ENCODE results near the gene SV2C. TPM values are rescaled to one million over a fixed set of nuclear protein-coding genes. Genes with fewer than 3 reads are reported as not detected.

The SV2C gene
- total RNA-seq, 1 donor from 2014 or later: 0.15 TPM

DNA sequence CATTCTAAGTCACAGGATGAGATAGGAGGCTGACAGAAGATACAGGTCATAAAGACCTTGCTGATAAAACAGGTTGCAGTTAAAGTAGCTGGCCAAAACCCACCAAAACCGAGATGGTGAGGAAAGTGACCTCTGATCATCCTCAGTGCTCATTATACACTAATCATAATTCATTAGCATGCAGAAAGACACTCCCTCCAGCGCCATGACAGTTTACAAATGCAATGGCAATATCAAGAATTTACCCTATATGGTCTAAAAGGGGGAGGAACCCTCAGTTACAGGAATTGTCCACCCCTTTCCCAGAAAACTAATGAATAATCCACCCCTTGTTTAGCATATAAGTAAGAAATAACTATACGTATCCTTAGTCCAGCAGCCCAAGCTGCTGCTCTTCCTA is 256.7 kb downstream of the SV2C start:
- Mint-ChIP-seq H3K36me3 (ENCODE audit: low read depth, unreplicated experiment) (peaks cover 3% of the 10 kb centered on the region), H3K9me3 (ENCODE audit: unreplicated experiment) (no peaks in the 10 kb centered on the region), H3K4me3 (ENCODE audit: unreplicated experiment) (no peak overlapping the region), H3K27me3 (ENCODE audit: unreplicated experiment) (no peaks in the 10 kb centered on the region), H3K27ac (ENCODE audit: unreplicated experiment) (no peak overlapping the region), H3K4me1 (ENCODE audit: unreplicated experiment) (peaks cover 10% of the 10 kb centered on the region)
- TF ChIP-seq, protein P1, sequence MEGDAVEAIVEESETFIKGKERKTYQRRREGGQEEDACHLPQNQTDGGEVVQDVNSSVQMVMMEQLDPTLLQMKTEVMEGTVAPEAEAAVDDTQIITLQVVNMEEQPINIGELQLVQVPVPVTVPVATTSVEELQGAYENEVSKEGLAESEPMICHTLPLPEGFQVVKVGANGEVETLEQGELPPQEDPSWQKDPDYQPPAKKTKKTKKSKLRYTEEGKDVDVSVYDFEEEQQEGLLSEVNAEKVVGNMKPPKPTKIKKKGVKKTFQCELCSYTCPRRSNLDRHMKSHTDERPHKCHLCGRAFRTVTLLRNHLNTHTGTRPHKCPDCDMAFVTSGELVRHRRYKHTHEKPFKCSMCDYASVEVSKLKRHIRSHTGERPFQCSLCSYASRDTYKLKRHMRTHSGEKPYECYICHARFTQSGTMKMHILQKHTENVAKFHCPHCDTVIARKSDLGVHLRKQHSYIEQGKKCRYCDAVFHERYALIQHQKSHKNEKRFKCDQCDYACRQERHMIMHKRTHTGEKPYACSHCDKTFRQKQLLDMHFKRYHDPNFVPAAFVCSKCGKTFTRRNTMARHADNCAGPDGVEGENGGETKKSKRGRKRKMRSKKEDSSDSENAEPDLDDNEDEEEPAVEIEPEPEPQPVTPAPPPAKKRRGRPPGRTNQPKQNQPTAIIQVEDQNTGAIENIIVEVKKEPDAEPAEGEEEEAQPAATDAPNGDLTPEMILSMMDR (IDR thresholded peaks at IDR 0.05; ENCODE audit: unreplicated experiment): no peak
- no peak for DNase-seq (ENCODE audit: low spot score)

DNA sequence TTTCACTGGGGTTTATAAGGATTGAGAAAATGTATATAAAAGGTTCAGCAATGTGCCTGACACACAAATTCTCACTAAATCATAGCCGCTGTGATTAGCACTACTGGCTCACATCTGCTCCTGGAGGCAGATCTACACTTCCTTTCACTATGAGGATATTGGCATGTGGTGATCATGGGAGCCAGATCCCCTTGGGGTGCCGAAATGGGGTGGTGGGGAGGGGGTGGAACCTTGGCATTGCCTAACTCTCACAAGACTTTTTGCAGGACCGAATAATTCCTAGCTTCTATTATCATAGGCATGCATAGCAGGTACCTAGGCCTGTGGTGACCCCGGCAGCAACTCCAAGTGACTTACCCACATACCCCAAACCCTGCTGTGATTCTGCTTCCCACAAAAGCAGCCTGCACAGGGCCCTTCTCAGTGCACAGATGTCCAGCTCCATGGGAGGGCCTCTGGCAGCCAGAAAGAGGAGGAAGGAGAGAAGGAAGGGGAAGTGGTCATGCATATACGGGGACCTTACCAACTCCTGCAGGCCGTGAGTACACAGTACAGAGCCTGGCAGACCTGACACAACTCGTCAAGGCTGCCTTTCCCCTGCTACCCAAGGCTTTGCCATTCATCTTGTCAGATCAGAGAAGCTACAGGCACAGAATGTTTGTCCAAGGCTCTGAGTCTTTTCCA is 258.6 kb downstream of the SV2C start:
- no peak for DNase-seq (ENCODE audit: low spot score)
- H3K27ac Mint-ChIP-seq (ENCODE audit: unreplicated experiment): no peak overlapping the region
- TF ChIP-seq, protein P1 (IDR thresholded peaks at IDR 0.05; ENCODE audit: unreplicated experiment): no peak
- no peaks in the 10 kb centered on the region for H3K27me3 Mint-ChIP-seq (ENCODE audit: unreplicated experiment)
- H3K9me3 Mint-ChIP-seq (ENCODE audit: unreplicated experiment): no peaks in the 10 kb centered on the region
- peaks cover 3% of the 10 kb centered on the region for H3K36me3 Mint-ChIP-seq (ENCODE audit: low read depth, unreplicated experiment)
- no peak overlapping the region for H3K4me3 Mint-ChIP-seq (ENCODE audit: unreplicated experiment)
- peaks cover 12% of the 10 kb centered on the region for H3K4me1 Mint-ChIP-seq (ENCODE audit: unreplicated experiment)

DNA sequence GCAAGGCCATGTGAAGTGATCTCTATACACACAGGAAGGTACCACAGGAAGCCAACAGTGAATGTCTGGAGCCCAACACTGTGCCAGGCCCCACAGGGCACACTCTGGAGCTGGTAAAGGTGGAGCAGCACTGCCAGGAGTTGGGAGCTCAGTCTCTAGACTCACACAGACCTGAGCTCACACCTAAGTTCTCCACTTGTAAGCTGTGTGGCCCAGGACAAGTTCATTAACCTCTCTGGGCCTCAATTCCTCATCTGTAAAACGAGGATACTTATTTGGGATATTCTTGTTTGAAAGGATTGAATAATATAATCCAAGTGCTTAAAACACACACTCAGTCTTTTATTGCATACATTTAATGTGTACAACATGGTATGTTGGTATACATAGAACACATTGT is 259.3 kb downstream of the SV2C start:
- no peaks in the 10 kb centered on the region for H3K9me3 Mint-ChIP-seq (ENCODE audit: unreplicated experiment)
- no peaks in the 10 kb centered on the region for H3K27me3 Mint-ChIP-seq (ENCODE audit: unreplicated experiment)
- TF ChIP-seq, protein P1 (IDR thresholded peaks at IDR 0.05; ENCODE audit: unreplicated experiment): no peak
- no peak for DNase-seq (ENCODE audit: low spot score)
- no peak overlapping the region for H3K4me3 Mint-ChIP-seq (ENCODE audit: unreplicated experiment)
- peaks cover 13% of the 10 kb centered on the region for H3K4me1 Mint-ChIP-seq (ENCODE audit: unreplicated experiment)
- H3K36me3 Mint-ChIP-seq (ENCODE audit: low read depth, unreplicated experiment): no peaks in the 10 kb centered on the region
- no peak overlapping the region for H3K27ac Mint-ChIP-seq (ENCODE audit: unreplicated experiment)

DNA sequence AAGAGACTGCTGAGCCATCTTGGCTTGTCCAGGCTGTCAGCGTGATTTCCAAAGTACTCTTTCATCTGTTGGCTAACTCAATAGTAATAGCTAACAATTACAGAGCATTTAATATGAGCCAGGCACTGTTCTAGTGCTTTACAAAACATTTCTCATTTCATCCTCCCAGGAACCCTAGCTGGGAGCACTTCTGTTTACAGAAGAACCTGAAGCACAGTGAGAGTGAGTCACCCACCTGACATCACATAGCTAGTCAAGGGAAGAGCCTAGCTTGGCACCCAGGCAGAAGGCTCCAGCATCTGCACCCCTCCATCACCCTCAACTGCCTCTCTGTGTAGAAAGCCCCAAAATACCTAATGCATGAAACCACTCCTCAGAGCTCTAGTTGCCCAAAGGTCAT is 262.4 kb downstream of the SV2C start:
- TF ChIP-seq, protein P1 (IDR thresholded peaks at IDR 0.05; ENCODE audit: unreplicated experiment): no peak
- H3K36me3 Mint-ChIP-seq (ENCODE audit: low read depth, unreplicated experiment): no peaks in the 10 kb centered on the region
- no peaks in the 10 kb centered on the region for H3K9me3 Mint-ChIP-seq (ENCODE audit: unreplicated experiment)
- H3K4me1 Mint-ChIP-seq (ENCODE audit: unreplicated experiment): peaks cover 20% of the 10 kb centered on the region
- H3K27me3 Mint-ChIP-seq (ENCODE audit: unreplicated experiment): no peaks in the 10 kb centered on the region
- H3K27ac Mint-ChIP-seq (ENCODE audit: unreplicated experiment): no peak overlapping the region
- no peak overlapping the region for H3K4me3 Mint-ChIP-seq (ENCODE audit: unreplicated experiment)
- no peak for DNase-seq (ENCODE audit: low spot score)

DNA sequence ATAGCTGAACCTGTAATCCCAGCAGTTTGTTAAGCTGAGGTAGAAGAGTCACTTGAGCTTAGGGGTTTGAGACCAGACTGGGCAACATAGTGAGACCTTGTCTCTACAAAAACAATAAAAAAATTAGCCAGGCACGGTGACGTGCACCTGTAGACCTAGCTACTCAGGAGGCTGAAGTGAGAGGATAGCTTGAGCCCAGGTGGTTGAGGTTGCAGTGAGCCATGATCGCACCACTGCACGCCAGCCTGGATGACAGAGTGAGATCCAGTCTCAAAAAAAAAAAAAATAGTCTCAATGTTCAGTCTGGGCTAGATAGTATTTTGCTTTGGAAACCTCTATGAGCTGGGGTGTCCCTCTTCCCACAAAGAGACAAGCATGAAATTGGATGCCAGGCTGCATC is 268.0 kb downstream of the SV2C start:
- peaks cover 10% of the 10 kb centered on the region for H3K4me1 Mint-ChIP-seq (ENCODE audit: unreplicated experiment)
- H3K4me3 Mint-ChIP-seq (ENCODE audit: unreplicated experiment): no peak overlapping the region
- no peaks in the 10 kb centered on the region for H3K36me3 Mint-ChIP-seq (ENCODE audit: low read depth, unreplicated experiment)
- DNase-seq (ENCODE audit: low spot score): no peak
- TF ChIP-seq, protein P1 (IDR thresholded peaks at IDR 0.05; ENCODE audit: unreplicated experiment): no peak
- no peaks in the 10 kb centered on the region for H3K9me3 Mint-ChIP-seq (ENCODE audit: unreplicated experiment)
- H3K27ac Mint-ChIP-seq (ENCODE audit: unreplicated experiment): no peak overlapping the region
- H3K27me3 Mint-ChIP-seq (ENCODE audit: unreplicated experiment): no peaks in the 10 kb centered on the region
